HEK293 (cell line): Measurements from ENCODE around the gene CACNA1D.

Experiments used
- BCL11A ChIP-seq: fragments of 450-650 bp; formaldehyde crosslinking; IDR thresholded peaks from 2 replicates; pipeline ENCODE4 v1.5.1; 2016; ENCODE audit warnings: low read depth, missing biosample characterization, missing genetic modification characterization
- CTCF ChIP-seq: fragments of 450-650 bp; formaldehyde crosslinking; IDR thresholded peaks from 2 replicates; pipeline ENCODE4 v1.5.1; 2016; ENCODE audit warnings: missing biosample characterization, missing genetic modification characterization
- PBX3 ChIP-seq: sonication (generic); formaldehyde crosslinking; IDR thresholded peaks from 2 replicates; pipeline ENCODE4 v1.8.1; 2022; ENCODE audit warnings: mild to moderate bottlenecking, moderate library complexity, missing genetic modification reagents
- PRDM1 ChIP-seq: fragments of 450-650 bp; formaldehyde crosslinking; IDR thresholded peaks from 2 replicates; pipeline ENCODE4; 2016; ENCODE audit warnings: missing biosample characterization, missing genetic modification characterization
- REPIN1 ChIP-seq: fragments of 450-650 bp; formaldehyde crosslinking; IDR thresholded peaks from 2 replicates; pipeline ENCODE4 v1.5.1; 2017; ENCODE audit warnings: missing biosample characterization, missing genetic modification characterization, low read depth
- SETDB1 ChIP-seq: IDR thresholded peaks from one replicate; pipeline ENCODE4 v1.6.1; 2017; ENCODE audit warnings: mild to moderate bottlenecking, low read length, moderate library complexity, mixed read lengths; ENCODE audit not compliant: insufficient read length
- ZBTB44 ChIP-seq: fragments of 450-650 bp; IDR thresholded peaks from 2 replicates; pipeline ENCODE4 v1.5.1; 2018; ENCODE audit warnings: missing biosample characterization, mild to moderate bottlenecking, missing genetic modification characterization
- ZBTB49 ChIP-seq: fragments of 450-650 bp; formaldehyde crosslinking; IDR thresholded peaks from 2 replicates; pipeline ENCODE4 v1.5.1; 2016; ENCODE audit warnings: missing biosample characterization, missing genetic modification characterization, low read depth
- ZBTB6 ChIP-seq: fragments of 450-650 bp; formaldehyde crosslinking; IDR thresholded peaks from 2 replicates; pipeline ENCODE4 v1.5.1; 2017; ENCODE audit warnings: missing biosample characterization, missing genetic modification characterization
- ZNF274 ChIP-seq, 2 experiments: fragments of 200-500 bp in 1 of 2; fragments of 450-650 bp in 1 of 2; sonication (Bioruptor generic) in 1 of 2; formaldehyde crosslinking in 1 of 2; IDR thresholded peaks; 2 replicates each; pipeline versions ENCODE4 v1.5.1 to v1.6.1; 2014 to 2016; ENCODE audit warnings: borderline replicate concordance in 1 of 2, inconsistent platforms in 1 of 2, low read length in 1 of 2, missing biosample characterization in 1 of 2, missing genetic modification characterization in 1 of 2
- ZNF449 ChIP-seq: fragments of 450-650 bp; formaldehyde crosslinking; IDR thresholded peaks from 2 replicates; pipeline ENCODE4 v1.5.1; 2017; ENCODE audit warnings: missing biosample characterization, mild to moderate bottlenecking, missing genetic modification characterization, moderate library complexity
- ZNF558 ChIP-seq: fragments of 450-650 bp; formaldehyde crosslinking; IDR thresholded peaks from 2 replicates; pipeline ENCODE4 v1.5.1; 2016; ENCODE audit warnings: missing biosample characterization, missing genetic modification characterization
- ZNF658 ChIP-seq: fragments of 450-650 bp; formaldehyde crosslinking; IDR thresholded peaks from 2 replicates; pipeline ENCODE4; 2016; ENCODE audit warnings: missing biosample characterization, missing genetic modification characterization
- ZSCAN18 ChIP-seq: fragments of 450-650 bp; formaldehyde crosslinking; IDR thresholded peaks from 2 replicates; pipeline ENCODE4 v1.5.1; 2016; ENCODE audit warnings: missing biosample characterization, missing genetic modification characterization

- TF ChIP-seq CTCF (tag by site-specific recombination): no peak
- TF ChIP-seq ZBTB6 (tag by site-specific recombination): no peak
- no peak for TF ChIP-seq SETDB1
- TF ChIP-seq PRDM1 (tag by site-specific recombination): no peak
- TF ChIP-seq PBX3: no peak
- no peak for TF ChIP-seq REPIN1 (tag by site-specific recombination)
- TF ChIP-seq ZNF449 (tag by site-specific recombination): no peak
- TF ChIP-seq ZBTB49 (tag by site-specific recombination): no peak
- TF ChIP-seq ZBTB44 (tag by site-specific recombination): no peak
- TF ChIP-seq ZNF658 (tag by site-specific recombination): no peak
- no peak for TF ChIP-seq ZNF558 (tag by site-specific recombination)
- TF ChIP-seq ZSCAN18 (tag by site-specific recombination): no peak
- no peak for TF ChIP-seq BCL11A (tag by site-specific recombination)
- TF ChIP-seq ZNF274 (IDR thresholded peaks at IDR 0.05; ENCODE audit: low read length): no peak
- TF ChIP-seq ZNF274 (tag by site-specific recombination; IDR thresholded peaks at IDR 0.05; ENCODE audit: borderline replicate concordance): no peak
Measured at GRCh38 chr3:53828581-53828980, 334.2 kb downstream of the CACNA1D start.
